IPS-20b (cell line): ENCODE data around the gene HSPA6.

ENCODE experiments used
- H3K27ac ChIP-seq: one replicate; pipeline ENCODE4 v1.5.1; 2013; ENCODE audit warnings: low read length
- H3K27me3 ChIP-seq: 2 replicates; pipeline ENCODE4 v1.6.1; 2013; ENCODE audit warnings: mild to moderate bottlenecking, low read length, inconsistent platforms; ENCODE audit not compliant: insufficient read depth
- H3K36me3 ChIP-seq: 2 replicates; pipeline ENCODE4 v1.6.1; 2013; ENCODE audit warnings: low read depth, mild to moderate bottlenecking, inconsistent platforms, low read length, moderate library complexity; ENCODE audit not compliant: insufficient read depth
- H3K4me1 ChIP-seq: 2 replicates; pipeline ENCODE4 v1.6.1; 2013; ENCODE audit warnings: mild to moderate bottlenecking, control low read depth, inconsistent platforms, low read length, moderate library complexity; ENCODE audit not compliant: insufficient read depth
- H3K4me3 ChIP-seq: 2 replicates; pipeline ENCODE4 v1.5.1; 2013; ENCODE audit warnings: mild to moderate bottlenecking, low read length, inconsistent platforms
- H3K9ac ChIP-seq: 2 replicates; pipeline ENCODE4 v1.6.1; 2013; ENCODE audit warnings: low read depth, mild to moderate bottlenecking, inconsistent platforms, low read length, moderate library complexity
- H3K9me3 ChIP-seq: 2 replicates; pipeline ENCODE4 v1.6.1; 2013; ENCODE audit warnings: mild to moderate bottlenecking, low read depth, low read length, inconsistent platforms; ENCODE audit not compliant: insufficient read depth

HSPA6 gene

GRCh38 chr1:161492827-161493226 is 31.5 kb upstream of the HSPA6 start:
- Histone ChIP-seq H3K27ac (no peak overlapping the region), H3K36me3 (no peaks in the 10 kb centered on the region), H3K27me3 (peaks cover 23% of the 10 kb centered on the region; the same call in 1 of the 2 replicates), H3K4me1 (no peaks in the 10 kb centered on the region), H3K4me3 (no peak overlapping the region), H3K9me3 (no peaks in the 10 kb centered on the region), H3K9ac (no peak overlapping the region)

DNA sequence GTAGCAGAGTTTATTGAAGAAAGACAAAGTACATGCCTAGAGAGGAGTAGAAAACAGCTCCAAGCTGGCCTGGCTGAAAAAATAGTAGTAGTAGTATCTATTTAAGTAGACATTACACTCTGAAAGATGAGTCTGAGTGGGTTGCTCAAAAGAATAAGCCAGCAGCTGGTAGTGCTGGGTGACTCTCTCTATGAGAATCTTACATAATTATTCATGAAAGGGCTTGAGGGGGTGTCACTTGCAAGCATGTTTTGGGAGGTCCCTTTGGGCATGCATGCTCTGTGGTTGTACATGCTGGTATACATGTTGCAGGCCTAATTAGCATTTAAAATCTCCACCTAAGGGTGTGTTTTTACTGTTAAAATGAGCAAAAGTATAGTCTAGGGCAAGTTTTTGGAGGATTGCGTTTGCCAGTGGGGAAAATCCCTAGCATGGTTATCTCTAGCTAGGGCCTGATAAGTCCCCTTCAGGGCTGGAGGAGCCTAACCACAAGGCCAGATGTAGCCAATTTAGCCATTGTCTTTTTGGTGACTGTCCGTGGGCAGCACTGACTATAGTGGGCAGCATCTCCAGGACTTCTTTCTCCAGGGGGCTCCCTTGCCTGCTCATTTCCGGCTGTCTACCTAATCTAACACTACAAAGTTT is 30.1 kb upstream of the HSPA6 start:
- Histone ChIP-seq H3K4me3 (no peak overlapping the region), H3K36me3 (no peaks in the 10 kb centered on the region), H3K27me3 (peaks cover 16% of the 10 kb centered on the region; the same call in 1 of the 2 replicates), H3K9me3 (no peaks in the 10 kb centered on the region), H3K4me1 (no peaks in the 10 kb centered on the region), H3K27ac (no peak overlapping the region), H3K9ac (no peak overlapping the region)

- Histone ChIP-seq H3K4me1 (no peaks in the 10 kb centered on the region), H3K9me3 (no peaks in the 10 kb centered on the region), H3K9ac (no peak overlapping the region), H3K36me3 (no peaks in the 10 kb centered on the region), H3K27me3 (peaks cover 6% of the 10 kb centered on the region; the same call in 1 of the 2 replicates), H3K4me3 (no peak overlapping the region), H3K27ac (no peak overlapping the region)
Measured at GRCh38 chr1:161495490-161495889, 28.9 kb upstream of the HSPA6 start.

GRCh38 chr1:161497961-161498360 is 26.4 kb upstream of the HSPA6 start:
- no peaks in the 10 kb centered on the region; the same call in 1 of the 2 replicates for H3K27me3 ChIP-seq
- H3K4me3 ChIP-seq, result no peak overlapping the region
- H3K9me3 ChIP-seq, result no peaks in the 10 kb centered on the region
- H3K36me3 ChIP-seq, result no peaks in the 10 kb centered on the region
- no peak overlapping the region for H3K27ac ChIP-seq
- no peaks in the 10 kb centered on the region for H3K4me1 ChIP-seq
- H3K9ac ChIP-seq, result no peak overlapping the region

GRCh38 chr1:161498646-161499045 is 25.7 kb upstream of the HSPA6 start:
- Histone ChIP-seq H3K9ac (no peak overlapping the region), H3K36me3 (no peaks in the 10 kb centered on the region), H3K9me3 (no peaks in the 10 kb centered on the region), H3K27ac (no peak overlapping the region), H3K27me3 (no peaks in the 10 kb centered on the region; the same call in 1 of the 2 replicates), H3K4me3 (no peak overlapping the region), H3K4me1 (no peaks in the 10 kb centered on the region)

DNA sequence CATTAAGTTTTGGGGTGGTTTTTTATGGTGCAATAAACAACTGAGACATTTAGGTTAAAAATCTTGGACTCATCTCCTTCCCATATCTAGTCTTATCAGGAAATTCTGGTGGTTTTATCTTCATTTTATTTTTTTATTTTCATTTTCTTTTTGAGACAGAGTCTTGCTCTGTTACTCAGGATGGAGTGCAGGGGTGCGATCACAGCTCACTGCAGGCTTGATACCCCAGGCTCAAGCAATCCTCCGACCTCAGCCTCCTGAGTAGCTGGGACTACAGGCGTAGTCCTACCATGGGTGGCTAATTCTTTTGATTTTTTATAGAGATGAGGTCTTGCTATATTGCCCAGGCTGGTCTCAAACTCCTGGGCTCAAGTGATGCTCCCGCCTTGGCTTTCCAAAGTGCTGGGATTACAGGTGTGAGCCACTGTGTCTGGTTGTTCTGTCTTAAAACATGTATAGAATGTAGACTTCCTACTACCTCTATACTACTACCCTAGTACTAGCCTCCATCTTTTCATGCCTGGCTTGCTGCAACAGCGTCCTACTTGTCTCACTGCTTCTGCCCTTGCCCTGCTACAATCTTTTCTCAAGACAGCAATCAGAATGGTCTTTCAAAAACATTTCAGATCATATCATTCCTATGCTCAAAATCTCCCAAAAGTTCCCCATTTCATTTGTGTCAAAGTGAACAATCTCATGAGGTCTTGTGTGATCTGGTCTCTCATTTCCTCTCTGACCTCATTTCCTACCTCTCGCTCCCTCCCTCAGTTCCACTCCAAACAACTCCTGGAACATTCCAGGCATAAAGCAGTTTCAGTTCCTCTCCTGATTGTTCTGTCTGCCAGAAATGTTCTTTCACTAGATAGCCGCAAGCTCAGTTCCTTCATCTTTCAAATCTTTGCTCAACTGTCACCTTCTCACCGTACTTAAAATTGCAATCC is 25.0 kb upstream of the HSPA6 start:
- Histone ChIP-seq H3K4me3 (no peak overlapping the region), H3K9me3 (no peaks in the 10 kb centered on the region), H3K9ac (no peak overlapping the region), H3K4me1 (no peaks in the 10 kb centered on the region), H3K27me3 (no peaks in the 10 kb centered on the region; the same call in 1 of the 2 replicates), H3K36me3 (no peaks in the 10 kb centered on the region), H3K27ac (no peak overlapping the region)

GRCh38 chr1:161501234-161501633 is 23.1 kb upstream of the HSPA6 start:
- no peak overlapping the region for H3K27ac ChIP-seq
- H3K9me3 ChIP-seq, result no peaks in the 10 kb centered on the region
- no peak overlapping the region for H3K9ac ChIP-seq
- H3K4me3 ChIP-seq, result no peak overlapping the region
- H3K36me3 ChIP-seq, result no peaks in the 10 kb centered on the region
- H3K27me3 ChIP-seq, result peaks cover 4% of the 10 kb centered on the region; the same call in 1 of the 2 replicates
- no peaks in the 10 kb centered on the region for H3K4me1 ChIP-seq

DNA sequence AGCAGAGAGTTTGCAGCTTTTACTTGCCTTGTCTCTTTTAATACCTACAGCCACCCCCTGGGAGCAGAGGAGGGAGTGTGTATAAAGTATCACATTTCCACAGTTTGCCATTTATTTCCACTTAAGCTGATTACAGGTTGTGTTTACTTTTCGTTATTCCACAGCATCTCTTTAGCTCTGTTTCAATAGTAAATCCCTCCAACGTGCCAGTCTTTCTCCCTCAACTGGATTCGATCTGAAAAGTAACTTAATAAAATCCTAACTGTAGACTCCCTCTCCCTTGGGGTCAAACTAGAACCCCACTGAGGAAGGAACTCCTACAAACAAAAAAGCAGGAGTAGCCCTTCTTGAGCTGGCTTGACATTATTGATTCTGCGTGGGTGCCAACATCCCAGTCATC is 22.2 kb upstream of the HSPA6 start:
- H3K27ac ChIP-seq, result no peak overlapping the region
- no peaks in the 10 kb centered on the region for H3K36me3 ChIP-seq
- H3K4me1 ChIP-seq, result no peaks in the 10 kb centered on the region
- H3K27me3 ChIP-seq, result peaks cover 4% of the 10 kb centered on the region; the same call in 1 of the 2 replicates
- no peak overlapping the region for H3K4me3 ChIP-seq
- H3K9me3 ChIP-seq, result no peaks in the 10 kb centered on the region
- no peak overlapping the region for H3K9ac ChIP-seq

- H3K9me3 ChIP-seq, result no peaks in the 10 kb centered on the region
- H3K9ac ChIP-seq, result no peak overlapping the region
- H3K4me1 ChIP-seq, result no peaks in the 10 kb centered on the region
- no peak overlapping the region for H3K27ac ChIP-seq
- no peak overlapping the region for H3K4me3 ChIP-seq
- H3K27me3 ChIP-seq, result peaks cover 4% of the 10 kb centered on the region; the same call in 1 of the 2 replicates
- no peaks in the 10 kb centered on the region for H3K36me3 ChIP-seq
Measured at GRCh38 chr1:161502641-161503393, 21.5 kb upstream of the HSPA6 start.

DNA sequence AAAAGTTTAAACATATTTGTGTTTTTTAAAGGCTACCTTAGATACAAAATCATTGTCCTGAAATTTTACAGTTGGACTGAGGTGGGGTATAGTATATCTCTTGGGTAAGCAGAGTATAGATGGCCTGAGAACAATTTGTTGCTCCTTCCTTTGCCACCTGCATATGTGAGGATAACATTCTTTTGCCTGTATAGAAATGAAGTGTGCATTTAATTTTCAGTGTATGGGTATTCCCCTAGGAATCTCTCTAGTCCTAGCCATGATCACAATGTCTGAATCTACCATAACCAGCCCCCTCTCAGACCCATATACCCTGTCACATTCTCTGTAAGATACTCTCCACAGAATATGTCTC is 21.0 kb upstream of the HSPA6 start:
- Histone ChIP-seq H3K9me3 (no peaks in the 10 kb centered on the region), H3K4me3 (no peak overlapping the region), H3K27me3 (peaks cover 4% of the 10 kb centered on the region; the same call in 1 of the 2 replicates), H3K36me3 (no peaks in the 10 kb centered on the region), H3K4me1 (no peaks in the 10 kb centered on the region), H3K9ac (no peak overlapping the region), H3K27ac (no peak overlapping the region)

- Histone ChIP-seq H3K27ac (no peak overlapping the region), H3K9ac (no peak overlapping the region), H3K4me1 (no peaks in the 10 kb centered on the region), H3K4me3 (no peak overlapping the region), H3K27me3 (peaks cover 4% of the 10 kb centered on the region; the same call in 1 of the 2 replicates), H3K36me3 (no peaks in the 10 kb centered on the region), H3K9me3 (no peaks in the 10 kb centered on the region)
Measured at GRCh38 chr1:161505686-161506085, 18.7 kb upstream of the HSPA6 start.
